Transverse colon (tissue), 4 donors: ENCODE results near the gene DDX1. TPM values are rescaled to one million over a fixed set of nuclear protein-coding genes. Genes with fewer than 3 reads are reported as not detected.
A peak's percentile ranks its signal among the peaks of the same experiment; 100 is the strongest.

Source experiments
- DNase-seq: peaks from one replicate; pipeline ENCODE4 v3.0.0-alpha.2; 2019
- H3K27ac ChIP-seq, 4 donors: fragments of 200-600 bp; sonication (generic); 2 replicates each; pipeline ENCODE4 v1.5.1; 2016 to 2018; ENCODE audit warnings: inconsistent platforms in 4 of 4
- H3K27me3 ChIP-seq: fragments of 200-600 bp; sonication (generic); 2 replicates; pipeline ENCODE4 v1.5.1; 2017; ENCODE audit warnings: inconsistent platforms
- H3K36me3 ChIP-seq, 4 donors: fragments of 200-600 bp; sonication (generic); 2 replicates each; pipeline ENCODE4 v1.5.1; 2017 to 2019; ENCODE audit warnings: inconsistent platforms in 4 of 4
- H3K4me1 ChIP-seq, 4 donors: fragments of 200-600 bp; sonication (generic); 2 replicates each; pipeline ENCODE4 v1.5.1; 2017 to 2020; ENCODE audit warnings: inconsistent platforms in 4 of 4
- H3K4me3 ChIP-seq, 4 donors: fragments of 200-600 bp; sonication (generic); 1 replicate in 1 of 4; 2 replicates in 3 of 4; pipeline versions ENCODE4 v1.5.1 to v1.6.1; 2017 to 2019; ENCODE audit warnings: inconsistent platforms in 4 of 4
- H3K9me3 ChIP-seq, 2 donors: fragments of 200-600 bp; sonication (generic); 2 replicates each; pipeline ENCODE4 v1.5.1; 2017 to 2019; ENCODE audit warnings: inconsistent platforms in 2 of 2
- CTCF ChIP-seq, 5 experiments: fragments of 200-600 bp in 3 of 5; fragments of 450-650 bp in 2 of 5; sonication (generic) in 3 of 5; IDR thresholded peaks; 1 replicate in 2 of 5; 2 replicates in 3 of 5; pipeline ENCODE4 v1.5.1; 2016 to 2017; ENCODE audit warnings: antibody characterized with exemption in 5 of 5, inconsistent platforms in 3 of 5, mild to moderate bottlenecking in 2 of 5, moderate library complexity in 1 of 5
- EP300 ChIP-seq: sonication (generic); formaldehyde crosslinking; IDR thresholded peaks from one replicate; pipeline ENCODE4 v1.6.1; 2017; ENCODE audit warnings: antibody characterized with exemption, low read depth
- POLR2A ChIP-seq: fragments of 450-650 bp; IDR thresholded peaks from one replicate; pipeline ENCODE4 v1.6.1; 2016; ENCODE audit warnings: antibody characterized with exemption, mild to moderate bottlenecking, moderate library complexity
- POLR2AphosphoS5 ChIP-seq, 3 donors: sonication (generic); formaldehyde crosslinking; IDR thresholded peaks; one replicate each; pipeline ENCODE4 v1.6.1; 2016; ENCODE audit warnings: antibody characterized with exemption in 3 of 3
- WGBS, 2 donors: methylation state at CpG; one replicate each; pipeline ENCODE4 v1.1.5; 2018; ENCODE audit warnings: low coverage in 1 of 2; 5-methylcytosine and 5-hydroxymethylcytosine counted together
- in situ Hi-C, 4 donors: fragments of 200-750 bp; cut with MboI; loops; one replicate each; pipeline versions ENCODE4 v1.15.0 to v1.15.1; 2017; ENCODE audit warnings: low sequenced_read_pairs in 3 of 4, low pct_ligation_motif_present in 1 of 4, low pct_unique_long_range_greater_than_20kb in 1 of 4
- intact Hi-C: fragments of 100-400 bp; cut with DNase I; formaldehyde crosslinking; loops from one replicate; pipeline ENCODE4 v1.15.1; 2023; ENCODE audit warnings: low total_unique reads
- total RNA-seq, 4 donors: library from RNA; depleted of rRNA; stranded (reverse); fragments of >200 nt; gene quantifications; one replicate each; pipeline ENCODE4 v1.1.0, GENCODE V29; 2016

The DDX1 gene
- total RNA-seq, 4 donors from 2014 or later: 18.3 to 61.1 (median 49.9) TPM

GRCh38 chr2:15663802-15664201, 72.1 kb downstream of the DDX1 start:
- H3K27me3 ChIP-seq: no peaks in the 10 kb centered on the region
- in situ Hi-C loops: loop anchor here in 1 of 4 donors (25.0 kb wide), 1 partner anchor 848 kb away; no protein-coding TSS in a partner anchor
- 89 to 96% methylated on average over 3 to 4 of the region's 4 CpGs for WGBS, 2 donors
- no peaks in the 10 kb centered on the region for H3K36me3 ChIP-seq
- DNase-seq: no peak
- no peak overlapping the region for H3K4me3 ChIP-seq
- TF ChIP-seq POLR2AphosphoS5 (IDR thresholded peaks at IDR 0.05): no peak
- no peak for TF ChIP-seq CTCF (IDR thresholded peaks at IDR 0.05)
- TF ChIP-seq POLR2A: no peak
- TF ChIP-seq EP300: no peak
- H3K4me1 ChIP-seq: peaks cover 0 to 7% (median 0%) of the 10 kb centered on the region in 4 donors
- H3K27ac ChIP-seq: no peak overlapping the region
- intact Hi-C loops: no loop called here
- H3K9me3 ChIP-seq: no peaks in the 10 kb centered on the region

GRCh38 chr2:15664273-15665066, 72.8 kb downstream of the DDX1 start:
- peaks cover 0 to 7% (median 0%) of the 10 kb centered on the region in 4 donors for H3K4me1 ChIP-seq
- in situ Hi-C loops: loop anchor here in 1 of 4 donors (25.0 kb wide), 1 partner anchor 848 kb away; no protein-coding TSS in a partner anchor
- H3K36me3 ChIP-seq: no peaks in the 10 kb centered on the region
- intact Hi-C loops: no loop called here
- H3K27me3 ChIP-seq: no peaks in the 10 kb centered on the region
- H3K27ac ChIP-seq: no peak overlapping the region
- H3K9me3 ChIP-seq: no peaks in the 10 kb centered on the region
- no peak for DNase-seq
- 89 to 91% methylated on average over 13 to 31 of the region's 31 CpGs for WGBS, 2 donors
- H3K4me3 ChIP-seq: no peak overlapping the region
- no peak for TF ChIP-seq CTCF (IDR thresholded peaks at IDR 0.05)

- whole genome bisulfite sequencing, 2 donors: 80 to 86% methylated on average over 9 to 22 of the region's 22 CpGs
- intact Hi-C loops (no loop called here), in situ Hi-C loops (loop anchor here in 1 of 4 donors (25.0 kb wide), 1 partner anchor 847 kb away; no protein-coding TSS in a partner anchor)
- H3K27me3 ChIP-seq: no peaks in the 10 kb centered on the region
- H3K9me3 ChIP-seq: no peaks in the 10 kb centered on the region
- no peaks in the 10 kb centered on the region for H3K36me3 ChIP-seq
- H3K27ac ChIP-seq: no peak overlapping the region
- H3K4me3 ChIP-seq: no peak overlapping the region
- peak; percentile 18 for DNase-seq
- peaks cover 0 to 7% (median 0%) of the 10 kb centered on the region in 4 donors for H3K4me1 ChIP-seq
- TF ChIP-seq CTCF (IDR thresholded peaks at IDR 0.05): peak in 1 of 5 experiments; percentile 8
- TF ChIP-seq POLR2AphosphoS5 (IDR thresholded peaks at IDR 0.05): no peak
Observed at GRCh38 chr2:15665067-15665942, 73.6 kb downstream of the DDX1 start.

- no peak for TF ChIP-seq EP300
- no peak for TF ChIP-seq POLR2AphosphoS5 (IDR thresholded peaks at IDR 0.05)
- no peak for TF ChIP-seq POLR2A
- no peak for TF ChIP-seq CTCF (IDR thresholded peaks at IDR 0.05)
- 90% methylated on average over 9 of the region's 9 CpGs; no CpG with 5 or more reads in 1 of the 2 donors for WGBS, 2 donors
- H3K4me3 ChIP-seq: no peak overlapping the region
- intact Hi-C loops: no loop called here
- peaks cover 0 to 7% (median 0%) of the 10 kb centered on the region in 4 donors for H3K4me1 ChIP-seq
- H3K27me3 ChIP-seq: no peaks in the 10 kb centered on the region
- no peaks in the 10 kb centered on the region for H3K36me3 ChIP-seq
- DNase-seq: no peak
- no peaks in the 10 kb centered on the region for H3K9me3 ChIP-seq
- no peak overlapping the region for H3K27ac ChIP-seq
- in situ Hi-C loops: loop anchor here in 1 of 4 donors (25.0 kb wide), 1 partner anchor 846 kb away; no protein-coding TSS in a partner anchor
Observed at GRCh38 chr2:15665943-15666460, 74.3 kb downstream of the DDX1 start.
